RPMI7951 (cell line): ENCODE measurements around the gene QPRT. TPM values are rescaled to one million over a fixed set of nuclear protein-coding genes. Genes with fewer than 3 reads are reported as not detected.
"Not testable (repeated sequence)": the region's sequence is repeated elsewhere in the genome, so short reads cannot be mapped to it uniquely, and the experiment has no call there.

ENCODE experiments used
- DNase-seq: peaks from one replicate; pipeline ENCODE4 v3.0.0-alpha.2; 2012; ENCODE audit warnings: low read depth
- total RNA-seq: library from RNA; depleted of rRNA; stranded (reverse); fragments of >200 nt; shearing (Covaris generic); gene quantifications from 2 replicates; pipeline ENCODE4 v1.2.3, GENCODE V29; 2014; rRNA removed

Gene QPRT
- 18.4 and 23.7 TPM in 2 replicates for total RNA-seq

GRCh38 chr16:29678691-29679267 lies at the start of gene QPRT:
TSS of gene QPRT (plus strand) at chr16:29679180. CDS start at chr16:29679198, 18 bp downstream.
- DNase-seq = peak; percentile 70

GRCh38 chr16:29629318-29629717 lies 49.7 kb upstream of the QPRT start:
- DNase-seq = not testable (repeated sequence)

GRCh38 chr16:29631658-29632057 lies 47.3 kb upstream of the QPRT start:
- DNase-seq = not testable (repeated sequence)

GRCh38 chr16:29635902-29636301 lies 43.1 kb upstream of the QPRT start:
- not testable (repeated sequence) for DNase-seq

GRCh38 chr16:29636368-29636767 lies 42.6 kb upstream of the QPRT start:
- DNase-seq = not testable (repeated sequence)

- DNase-seq = not testable (repeated sequence)
Measured at GRCh38 chr16:29638751-29639150, 40.2 kb upstream of the QPRT start.

GRCh38 chr16:29641561-29641960 lies 37.4 kb upstream of the QPRT start:
- no peak for DNase-seq

GRCh38 chr16:29643596-29643995 lies 35.4 kb upstream of the QPRT start:
- no peak for DNase-seq

GRCh38 chr16:29644338-29644857 lies 34.6 kb upstream of the QPRT start:
- DNase-seq = no peak

GRCh38 chr16:29644973-29645693 lies 33.8 kb upstream of the QPRT start:
- no peak for DNase-seq

- peak; percentile 29 for DNase-seq
Measured at GRCh38 chr16:29645694-29646187, 33.2 kb upstream of the QPRT start.

GRCh38 chr16:29646947-29647346 lies 32.0 kb upstream of the QPRT start:
- DNase-seq = no peak

- no peak for DNase-seq
Measured at GRCh38 chr16:29649588-29650494, 29.1 kb upstream of the QPRT start.

GRCh38 chr16:29650771-29651170 lies 28.2 kb upstream of the QPRT start:
- DNase-seq = no peak

- DNase-seq = no peak
Measured at GRCh38 chr16:29651774-29652349, 27.1 kb upstream of the QPRT start.

- DNase-seq = no peak
Measured at GRCh38 chr16:29653471-29653870, 25.5 kb upstream of the QPRT start.

GRCh38 chr16:29653890-29654289 lies 25.1 kb upstream of the QPRT start:
- not testable (repeated sequence) for DNase-seq

- no peak for DNase-seq
Measured at GRCh38 chr16:29656688-29657523, 22.1 kb upstream of the QPRT start.

GRCh38 chr16:29658705-29659104 lies 20.3 kb upstream of the QPRT start:
- no peak for DNase-seq

- DNase-seq = no peak
Measured at GRCh38 chr16:29662000-29662728, 16.8 kb upstream of the QPRT start.
